HG02623 (cell line): ENCODE results near the gene SORCS1.

Source experiments
- ATAC-seq: cut with Tn5 transposase; IDR thresholded peaks from one replicate; pipeline ENCODE4 v1.9.1; 2021; ENCODE audit warnings: moderate library complexity; ENCODE audit not compliant: unreplicated experiment

Gene SORCS1

GRCh38 chr10:107163881-107164861 lies at the start of gene SORCS1:
SORCS1 (minus strand) TSS chr10:107164706.
- no peak for ATAC-seq

GRCh38 chr10:107214261-107214660 lies 49.8 kb upstream of the SORCS1 start:
- ATAC-seq: no peak

- ATAC-seq: no peak
These were observed 49.4 kb upstream of the SORCS1 start for GRCh38 chr10:107213861-107214260.

GRCh38 chr10:107206833-107207232 lies 42.3 kb upstream of the SORCS1 start:
- no peak for ATAC-seq

GRCh38 chr10:107169516-107169915 lies 5.0 kb upstream of the SORCS1 start:
- no peak for ATAC-seq

GRCh38 chr10:107168738-107169137 lies 4.2 kb upstream of the SORCS1 start:
- no peak for ATAC-seq

GRCh38 chr10:107166403-107166802 lies 1.9 kb upstream of the SORCS1 start:
- ATAC-seq: no peak

GRCh38 chr10:107164992-107165391 lies 486 bp upstream of the SORCS1 start:
- ATAC-seq: no peak

- ATAC-seq: no peak
These were observed 1.2 kb downstream of the SORCS1 start for GRCh38 chr10:107163076-107163855.

- no peak for ATAC-seq
These were observed 3.6 kb downstream of the SORCS1 start for GRCh38 chr10:107160866-107161265.

- no peak for ATAC-seq
These were observed 4.6 kb downstream of the SORCS1 start for GRCh38 chr10:107159871-107160270.

- no peak for ATAC-seq
These were observed 7.4 kb downstream of the SORCS1 start for GRCh38 chr10:107157071-107157470.

- no peak for ATAC-seq
These were observed 12.4 kb downstream of the SORCS1 start for GRCh38 chr10:107152087-107152486.

GRCh38 chr10:107148906-107149305 lies 15.6 kb downstream of the SORCS1 start:
- ATAC-seq: no peak

- ATAC-seq: no peak
These were observed 20.0 kb downstream of the SORCS1 start for GRCh38 chr10:107144490-107144889.

- no peak for ATAC-seq
These were observed 22.9 kb downstream of the SORCS1 start for GRCh38 chr10:107141524-107142061.

- ATAC-seq: no peak
These were observed 25.3 kb downstream of the SORCS1 start for GRCh38 chr10:107139237-107139636.

GRCh38 chr10:107133656-107134055 lies 30.9 kb downstream of the SORCS1 start:
- ATAC-seq: no peak

GRCh38 chr10:107129000-107129399 lies 35.5 kb downstream of the SORCS1 start:
- ATAC-seq: no peak

- ATAC-seq: no peak
These were observed 37.9 kb downstream of the SORCS1 start for GRCh38 chr10:107126512-107127065.

GRCh38 chr10:107122703-107123102 lies 41.8 kb downstream of the SORCS1 start:
- ATAC-seq: no peak
